ENCODE results near the gene MARCOL. TPM values are rescaled to one million over a fixed set of nuclear protein-coding genes. Genes with fewer than 3 reads are reported as not detected.

The MARCOL gene
- total RNA-seq, 1 experiment from 2014 or later: not detected

GRCh38 chr5:148201151-148201550 lies 37.2 kb upstream of the MARCOL start:
- Mint-ChIP-seq H3K4me3 (no peak overlapping the region), H3K27me3 (ENCODE audit: low read depth) (no peaks in the 10 kb centered on the region), H3K9me3 (no peaks in the 10 kb centered on the region), H3K27ac (no peak overlapping the region), H3K4me1 (peaks cover 6% of the 10 kb centered on the region), H3K36me3 (no peaks in the 10 kb centered on the region)
- no peak for DNase-seq (ENCODE audit: low spot score)
- ChIA-PET CTCF (no interaction called here), POLR2A (no interaction called here)
- ATAC-seq: no peak
- TF ChIP-seq ESRRA (CRISPR knock-in tag; IDR thresholded peaks at IDR 0.05; ENCODE audit: borderline replicate concordance) (no peak), FOXK1 (CRISPR knock-in tag; IDR thresholded peaks at IDR 0.05) (no peak), FOXJ3 (CRISPR knock-in tag; IDR thresholded peaks at IDR 0.05; ENCODE audit: borderline replicate concordance) (no peak), SMAD4 (CRISPR knock-in tag; IDR thresholded peaks at IDR 0.05) (no peak), ZNF232 (CRISPR knock-in tag; IDR thresholded peaks at IDR 0.05) (no peak), ZNF425 (CRISPR knock-in tag; conservative IDR thresholded peaks at IDR 0.05) (no peak), JAZF1 (CRISPR knock-in tag; IDR thresholded peaks at IDR 0.05) (no peak), NR2C2 (CRISPR knock-in tag; IDR thresholded peaks at IDR 0.05) (no peak), IRF2 (CRISPR knock-in tag; IDR thresholded peaks at IDR 0.05; ENCODE audit: borderline replicate concordance, low read depth) (no peak), FOXP4 (CRISPR knock-in tag; IDR thresholded peaks at IDR 0.05) (no peak), RORB (CRISPR knock-in tag; IDR thresholded peaks at IDR 0.05) (no peak), TEAD1 (CRISPR knock-in tag; IDR thresholded peaks at IDR 0.05) (no peak), ZMAT4 (CRISPR knock-in tag; IDR thresholded peaks at IDR 0.05) (no peak), ATF2 (CRISPR knock-in tag; IDR thresholded peaks at IDR 0.05; ENCODE audit: borderline replicate concordance, low read depth) (no peak), KAT7 (CRISPR knock-in tag; IDR thresholded peaks at IDR 0.05; ENCODE audit: borderline replicate concordance) (no peak), NFE2L1 (CRISPR knock-in tag; IDR thresholded peaks at IDR 0.05) (no peak), E2F4 (CRISPR knock-in tag; IDR thresholded peaks at IDR 0.05; ENCODE audit: borderline replicate concordance, low read depth) (no peak), NFATC4 (CRISPR knock-in tag; IDR thresholded peaks at IDR 0.05) (no peak), EMX1 (CRISPR knock-in tag; IDR thresholded peaks at IDR 0.05) (no peak)

- CTCF ChIA-PET: no interaction called here
- Mint-ChIP-seq H3K4me1 (peaks cover 6% of the 10 kb centered on the region), H3K27ac (no peak within 1 kb of the TSS), H3K4me3 (no peak within 1 kb of the TSS), H3K36me3 (no peaks in the 10 kb centered on the region), H3K27me3 (ENCODE audit: low read depth) (no peaks in the 10 kb centered on the region), H3K9me3 (no peaks in the 10 kb centered on the region)
- DNase-seq (ENCODE audit: low spot score): no peak
- POLR2A ChIA-PET: no interaction called here
- no peak for ATAC-seq
- no peak for TF ChIP-seq SMAD4 (CRISPR knock-in tag; IDR thresholded peaks at IDR 0.05)
- TF ChIP-seq SOX15 (CRISPR knock-in tag; IDR thresholded peaks at IDR 0.05): no peak
- no peak for TF ChIP-seq FOXJ3 (CRISPR knock-in tag; IDR thresholded peaks at IDR 0.05; ENCODE audit: borderline replicate concordance)
- TF ChIP-seq ATF3 (CRISPR knock-in tag; conservative IDR thresholded peaks at IDR 0.05): no peak
- TF ChIP-seq PRDM15 (CRISPR knock-in tag; IDR thresholded peaks at IDR 0.05): no peak
- no peak for TF ChIP-seq NR2C2 (CRISPR knock-in tag; IDR thresholded peaks at IDR 0.05)
Measured at GRCh38 chr5:148202531-148203203, 35.7 kb upstream of the MARCOL start, which contains the start of gene SPINK6. TSS of gene SPINK6 (plus strand) at chr5:148203042. CDS start at chr5:148203097, 55 bp downstream.

All from WTC11 (cell line).